Fibroblast of lung (primary cell): ENCODE data around the gene NFYC. TPM values are rescaled to one million over a fixed set of nuclear protein-coding genes. Genes with fewer than 3 reads are reported as not detected.

Source experiments
- DNase-seq, 2 donors: peaks; one replicate each; pipeline versions ENCODE4 v3.0.0 to v3.0.0-alpha.2; 2010; ENCODE audit warnings: low read depth in 2 of 2
- H2AFZ ChIP-seq: 2 replicates; pipeline ENCODE4 v1.5.1; 2012; ENCODE audit warnings: low read length, control low read depth, inconsistent platforms
- H3K27ac ChIP-seq: 2 replicates; pipeline ENCODE4 v1.5.1; 2011; ENCODE audit warnings: low read length, control low read depth; ENCODE audit not compliant: insufficient read depth
- H3K27me3 ChIP-seq: 2 replicates; pipeline ENCODE4 v1.5.1; 2011; ENCODE audit warnings: mild to moderate bottlenecking, low read length; ENCODE audit not compliant: control insufficient read depth, insufficient read depth
- H3K36me3 ChIP-seq: 2 replicates; pipeline ENCODE4 v1.5.1; 2011; ENCODE audit warnings: low read length; ENCODE audit not compliant: control insufficient read depth, insufficient read depth
- H3K4me1 ChIP-seq: 2 replicates; pipeline ENCODE4 v1.5.1; 2011; ENCODE audit warnings: low read length; ENCODE audit not compliant: control insufficient read depth, insufficient read depth; ENCODE audit errors: extremely low read depth
- H3K4me2 ChIP-seq: 2 replicates; pipeline ENCODE4 v1.5.1; 2011; ENCODE audit warnings: low read length, control low read depth; ENCODE audit not compliant: insufficient read depth; ENCODE audit errors: extremely low read depth
- H3K4me3 ChIP-seq, 4 experiments: fragments of 200-600 bp in 1 of 4; sonication (generic) in 1 of 4; replicated peaks in 1 of 4; 2 replicates each; pipeline ENCODE4 v1.5.1; 2011 to 2016; ENCODE audit warnings: low read length in 4 of 4, low read depth in 3 of 4, mild to moderate bottlenecking in 3 of 4, control low read depth in 2 of 4, inconsistent platforms in 1 of 4, mixed read lengths in 1 of 4; ENCODE audit not compliant: insufficient read depth in 1 of 4; ENCODE audit errors: control extremely low read depth in 1 of 4
- H3K79me2 ChIP-seq: 2 replicates; pipeline ENCODE4 v1.5.1; 2012; ENCODE audit warnings: mild to moderate bottlenecking, low read length, inconsistent platforms; ENCODE audit not compliant: control insufficient read depth, insufficient read depth
- H3K9ac ChIP-seq: 2 replicates; pipeline ENCODE4 v1.5.1; 2011; ENCODE audit warnings: mild to moderate bottlenecking, low read length, control low read depth; ENCODE audit not compliant: insufficient read depth
- H3K9me3 ChIP-seq: 2 replicates; pipeline ENCODE4 v1.5.1; 2012; ENCODE audit warnings: low read depth, low read length; ENCODE audit not compliant: control insufficient read depth, insufficient read depth
- H4K20me1 ChIP-seq: 2 replicates; pipeline ENCODE4 v1.5.1; 2011; ENCODE audit warnings: low read length; ENCODE audit not compliant: control insufficient read depth, insufficient read depth; ENCODE audit errors: extremely low read depth
- EZH2 ChIP-seq: IDR thresholded peaks from 2 replicates; pipeline ENCODE4 v1.5.1; 2012; ENCODE audit warnings: low read length, control low read depth, mild to moderate bottlenecking; ENCODE audit errors: missing control alignments
- polyA plus RNA-seq, 2 donors: library from polyadenylated mRNA; depleted of rRNA in 1 of 2; stranded (reverse) in 1 of 2; unstranded in 1 of 2; fragments of >200 nt; gene quantifications; 2 replicates each; pipeline ENCODE4 v1.2.1, GENCODE V29; 2011 to 2012; ENCODE audit warnings: missing spikeins in 1 of 2
- total RNA-seq: library from RNA; depleted of rRNA; stranded (reverse); fragments of >200 nt; gene quantifications from 2 replicates; pipeline ENCODE4 v1.2.1, GENCODE V29; 2014
- TF ChIP-seq, protein P1 (sequence below), 2 donors: IDR thresholded peaks in 1 of 2; conservative IDR thresholded peaks in 1 of 2; 1 replicate in 1 of 2; 2 replicates in 1 of 2; pipeline ENCODE4 v1.5.1; 2011 to 2012; ENCODE audit warnings: low read length in 2 of 2, control low read depth in 1 of 2, inconsistent platforms in 1 of 2, low read depth in 1 of 2, mild to moderate bottlenecking in 1 of 2

The NFYC gene
- total and polyA plus RNA-seq, 2 donors (not counting 1 experiment from before 2014, with no cell fraction given), result 23.8 to 31.0 TPM

DNA sequence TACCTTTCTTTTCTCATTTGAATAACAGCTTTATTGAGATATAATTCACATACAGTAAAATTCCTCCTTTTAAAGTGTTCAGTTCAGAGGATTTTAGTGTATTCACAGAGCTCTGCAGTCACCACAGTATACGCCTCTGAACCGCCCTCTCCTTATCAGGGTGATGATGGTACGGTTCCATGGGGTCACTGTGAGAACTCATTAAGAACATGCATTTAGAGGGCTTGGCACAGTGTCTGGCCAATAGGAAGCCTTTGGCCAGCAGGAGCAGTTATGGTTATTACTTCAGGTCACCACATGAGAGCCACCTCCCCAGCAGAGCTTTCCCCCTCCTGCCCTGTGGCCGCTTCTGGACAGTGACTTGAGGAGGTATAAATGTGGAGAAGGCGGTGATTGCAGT, 119.4 kb downstream of the NFYC start:
- Histone ChIP-seq H4K20me1 (no peaks in the 10 kb centered on the region), H3K9ac (no peak overlapping the region), H3K27me3 (peaks cover 12% of the 10 kb centered on the region), H3K4me3 (no peak overlapping the region), H3K79me2 (no peaks in the 10 kb centered on the region), H3K9me3 (no peaks in the 10 kb centered on the region), H3K27ac (no peak overlapping the region), H3K36me3 (no peaks in the 10 kb centered on the region), H3K4me2 (no peak overlapping the region), H3K4me1 (no peaks in the 10 kb centered on the region), H2AFZ (no peak overlapping the region)
- no peak for DNase-seq
- TF ChIP-seq, protein P1, sequence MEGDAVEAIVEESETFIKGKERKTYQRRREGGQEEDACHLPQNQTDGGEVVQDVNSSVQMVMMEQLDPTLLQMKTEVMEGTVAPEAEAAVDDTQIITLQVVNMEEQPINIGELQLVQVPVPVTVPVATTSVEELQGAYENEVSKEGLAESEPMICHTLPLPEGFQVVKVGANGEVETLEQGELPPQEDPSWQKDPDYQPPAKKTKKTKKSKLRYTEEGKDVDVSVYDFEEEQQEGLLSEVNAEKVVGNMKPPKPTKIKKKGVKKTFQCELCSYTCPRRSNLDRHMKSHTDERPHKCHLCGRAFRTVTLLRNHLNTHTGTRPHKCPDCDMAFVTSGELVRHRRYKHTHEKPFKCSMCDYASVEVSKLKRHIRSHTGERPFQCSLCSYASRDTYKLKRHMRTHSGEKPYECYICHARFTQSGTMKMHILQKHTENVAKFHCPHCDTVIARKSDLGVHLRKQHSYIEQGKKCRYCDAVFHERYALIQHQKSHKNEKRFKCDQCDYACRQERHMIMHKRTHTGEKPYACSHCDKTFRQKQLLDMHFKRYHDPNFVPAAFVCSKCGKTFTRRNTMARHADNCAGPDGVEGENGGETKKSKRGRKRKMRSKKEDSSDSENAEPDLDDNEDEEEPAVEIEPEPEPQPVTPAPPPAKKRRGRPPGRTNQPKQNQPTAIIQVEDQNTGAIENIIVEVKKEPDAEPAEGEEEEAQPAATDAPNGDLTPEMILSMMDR (conservative IDR thresholded peaks at IDR 0.05 in 1 of 2, IDR thresholded peaks at IDR 0.05 in 1 of 2; ENCODE audit: low read depth in 1 of 2, low read length in 2 of 2), result no peak

DNA sequence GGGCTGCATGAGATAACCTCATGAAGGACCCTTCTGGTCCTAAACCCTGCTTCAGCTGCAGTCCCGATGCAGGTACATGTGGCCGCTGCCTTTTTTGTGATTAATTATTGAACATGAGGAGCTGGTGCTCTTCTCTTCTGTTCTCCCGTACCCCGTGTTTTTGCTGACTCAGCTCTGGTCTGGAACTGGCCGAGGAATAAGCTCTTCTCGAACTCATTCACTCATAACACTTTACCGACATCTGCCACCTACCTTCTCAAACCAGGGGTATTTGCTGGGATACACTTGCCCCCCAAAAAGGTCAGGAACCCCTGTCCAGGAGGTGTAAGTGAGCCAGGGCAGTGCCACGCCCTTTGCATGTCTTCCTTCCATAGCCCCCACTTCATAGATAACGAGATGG, 123.9 kb downstream of the NFYC start:
- no peaks in the 10 kb centered on the region for H3K4me1 ChIP-seq
- no peak overlapping the region for H3K9ac ChIP-seq
- H3K4me3 ChIP-seq, result no peak overlapping the region
- no peak overlapping the region for H3K27ac ChIP-seq
- H2AFZ ChIP-seq, result no peak overlapping the region
- H3K4me2 ChIP-seq, result no peak overlapping the region
- no peaks in the 10 kb centered on the region for H3K9me3 ChIP-seq
- H4K20me1 ChIP-seq, result no peaks in the 10 kb centered on the region
- TF ChIP-seq EZH2, result no peak
- TF ChIP-seq, protein P1 (conservative IDR thresholded peaks at IDR 0.05 in 1 of 2, IDR thresholded peaks at IDR 0.05 in 1 of 2; ENCODE audit: low read depth in 1 of 2, low read length in 2 of 2), result no peak
- no peaks in the 10 kb centered on the region for H3K36me3 ChIP-seq
- peaks cover 12% of the 10 kb centered on the region for H3K27me3 ChIP-seq
- DNase-seq, result no peak
- no peaks in the 10 kb centered on the region for H3K79me2 ChIP-seq

DNA sequence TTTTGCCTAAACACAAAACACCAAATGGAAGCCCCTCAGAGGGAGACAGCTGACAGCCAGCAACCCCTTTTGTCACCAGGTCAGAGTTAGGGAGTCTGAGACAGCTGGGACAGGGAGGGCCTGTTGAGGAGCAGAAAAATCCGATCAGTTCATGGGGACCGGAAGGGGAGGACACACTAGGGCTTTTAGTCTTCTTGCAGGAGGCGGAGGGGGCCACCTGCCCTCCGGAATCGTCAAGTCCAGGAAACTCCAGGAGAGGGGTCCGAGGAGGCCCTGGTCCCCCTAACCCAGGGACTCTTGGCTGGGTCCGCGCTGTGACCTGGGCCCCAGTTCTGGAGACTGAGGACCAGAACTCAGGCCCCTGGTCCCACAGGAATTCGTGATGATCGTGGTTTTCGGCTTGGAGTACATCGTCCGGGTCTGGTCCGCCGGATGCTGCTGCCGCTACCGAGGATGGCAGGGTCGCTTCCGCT, 126.3 kb downstream of the NFYC start:
- H3K4me2 ChIP-seq, result no peak overlapping the region
- no peak for DNase-seq
- TF ChIP-seq, protein P1 (conservative IDR thresholded peaks at IDR 0.05 in 1 of 2, IDR thresholded peaks at IDR 0.05 in 1 of 2; ENCODE audit: low read depth in 1 of 2, low read length in 2 of 2), result no peak
- no peak for TF ChIP-seq EZH2
- no peak overlapping the region for H3K4me3 ChIP-seq
- no peaks in the 10 kb centered on the region for H3K79me2 ChIP-seq
- no peaks in the 10 kb centered on the region for H4K20me1 ChIP-seq
- H3K9ac ChIP-seq, result no peak overlapping the region
- H2AFZ ChIP-seq, result no peak overlapping the region
- H3K27me3 ChIP-seq, result peaks cover 9% of the 10 kb centered on the region
- no peaks in the 10 kb centered on the region for H3K36me3 ChIP-seq
- no peaks in the 10 kb centered on the region for H3K4me1 ChIP-seq
- H3K9me3 ChIP-seq, result no peaks in the 10 kb centered on the region
- H3K27ac ChIP-seq, result no peak overlapping the region
